Neuronal stem cell (in vitro differentiated cells): ENCODE results near the gene S1PR3.

ENCODE experiments used
- DNase-seq: peaks from one replicate; pipeline ENCODE4 v3.0.0-alpha.2; 2013; ENCODE audit warnings: low spot score
- H2AFZ ChIP-seq: one replicate; pipeline ENCODE4 v1.6.1; 2013; ENCODE audit warnings: mild to moderate bottlenecking, low read length, inconsistent platforms
- H2AK5ac ChIP-seq: 2 replicates; pipeline ENCODE4 v1.6.1; 2013; ENCODE audit warnings: low read depth, mild to moderate bottlenecking, inconsistent platforms, low read length, moderate library complexity, mixed read lengths
- H2BK120ac ChIP-seq: 2 replicates; pipeline ENCODE4 v1.6.1; 2013; ENCODE audit warnings: low read depth, mild to moderate bottlenecking, inconsistent platforms, low read length, moderate library complexity, mixed read lengths
- H2BK12ac ChIP-seq: one replicate; pipeline ENCODE4 v1.6.1; 2013; ENCODE audit warnings: low read length, inconsistent platforms
- H2BK15ac ChIP-seq: 2 replicates; pipeline ENCODE4 v1.6.1; 2013; ENCODE audit warnings: mild to moderate bottlenecking, low read length, inconsistent platforms, mixed read lengths
- H2BK5ac ChIP-seq: one replicate; pipeline ENCODE4 v1.6.1; 2013; ENCODE audit warnings: inconsistent platforms, mild to moderate bottlenecking, low read length, moderate library complexity
- H3K14ac ChIP-seq: one replicate; pipeline ENCODE4 v1.6.1; 2013; ENCODE audit warnings: low read length, inconsistent platforms
- H3K18ac ChIP-seq: 2 replicates; pipeline ENCODE4 v1.6.1; 2013; ENCODE audit warnings: low read length, inconsistent platforms
- H3K23ac ChIP-seq: 2 replicates; pipeline ENCODE4 v1.6.1; 2013; ENCODE audit warnings: low read depth, mild to moderate bottlenecking, mixed read lengths, low read length, inconsistent platforms; ENCODE audit not compliant: poor library complexity
- H3K27ac ChIP-seq: replicated peaks from 3 replicates; pipeline ENCODE4 v1.5.1; 2013; ENCODE audit warnings: low read length, inconsistent platforms
- H3K27me3 ChIP-seq, 3 experiments: 2 replicates each; pipeline ENCODE4 v1.6.1; 2013; ENCODE audit warnings: low read length in 3 of 3, mild to moderate bottlenecking in 2 of 3, inconsistent platforms in 1 of 3, low read depth in 1 of 3, mixed read lengths in 1 of 3, moderate library complexity in 1 of 3; ENCODE audit not compliant: control insufficient read depth in 3 of 3, insufficient read depth in 3 of 3
- H3K36me3 ChIP-seq, 2 donors: replicated peaks in 1 of 2; 2 replicates each; pipeline ENCODE4 v1.6.1; 2013; ENCODE audit warnings: low read length in 2 of 2; ENCODE audit not compliant: control insufficient read depth in 2 of 2, insufficient read depth in 2 of 2
- H3K4ac ChIP-seq: 2 replicates; pipeline ENCODE4 v1.6.1; 2013; ENCODE audit warnings: inconsistent platforms, mild to moderate bottlenecking, low read length, moderate library complexity
- H3K4me1 ChIP-seq, 2 donors: 1 replicate in 1 of 2; 2 replicates in 1 of 2; pipeline ENCODE4 v1.6.1; 2013; ENCODE audit warnings: low read length in 2 of 2, low read depth in 1 of 2; ENCODE audit not compliant: control insufficient read depth in 2 of 2, insufficient read depth in 1 of 2
- H3K4me2 ChIP-seq: one replicate; pipeline ENCODE4 v1.6.1; 2013; ENCODE audit warnings: mild to moderate bottlenecking, low read length, inconsistent platforms; ENCODE audit not compliant: insufficient read depth, poor library complexity, severe bottlenecking
- H3K4me3 ChIP-seq, 2 donors: 2 replicates each; pipeline ENCODE4 v1.5.1; 2013; ENCODE audit warnings: low read length in 2 of 2, mild to moderate bottlenecking in 2 of 2, inconsistent platforms in 1 of 2, moderate library complexity in 1 of 2
- H3K79me1 ChIP-seq: one replicate; pipeline ENCODE4 v1.6.1; 2013; ENCODE audit warnings: low read depth, mild to moderate bottlenecking, inconsistent platforms, low read length, moderate library complexity
- H3K9ac ChIP-seq: one replicate; pipeline ENCODE4 v1.6.1; 2013; ENCODE audit warnings: mild to moderate bottlenecking, low read depth, low read length, inconsistent platforms; ENCODE audit not compliant: poor library complexity
- H3K9me3 ChIP-seq, 2 donors: replicated peaks in 1 of 2; 2 replicates each; pipeline versions ENCODE3 to v1.6.1; 2013; ENCODE audit warnings: low read length in 2 of 2, mild to moderate bottlenecking in 2 of 2, inconsistent platforms in 1 of 2, low read depth in 1 of 2, mixed read lengths in 1 of 2, moderate library complexity in 1 of 2; ENCODE audit not compliant: control insufficient read depth in 2 of 2, insufficient read depth in 1 of 2
- H4K8ac ChIP-seq: one replicate; pipeline ENCODE4 v1.6.1; 2013; ENCODE audit warnings: low read depth, mild to moderate bottlenecking, inconsistent platforms, low read length, moderate library complexity
- H4K91ac ChIP-seq: one replicate; pipeline ENCODE4 v1.6.1; 2013; ENCODE audit warnings: low read length, low read depth, mild to moderate bottlenecking, inconsistent platforms; ENCODE audit not compliant: poor library complexity
- WGBS, 2 donors: extraction: QIAGEN DNeasy Blood & Tissue Kit; methylation state at CpG; one replicate each; pipeline ENCODE4 v1.1.7; 2013; ENCODE audit warnings: missing lambda C conversion rate in 2 of 2, mixed read lengths in 1 of 2; ENCODE audit not compliant: insufficient read length in 2 of 2, insufficient replicate concordance in 1 of 2; ENCODE audit errors: extremely low coverage in 2 of 2; 5-methylcytosine and 5-hydroxymethylcytosine counted together

Gene S1PR3

GRCh38 chr9:88960632-88961031 lies 30.6 kb upstream of the S1PR3 start:
- Histone ChIP-seq H3K4me1 (peaks cover 0 to 4% of the 10 kb centered on the region in 2 donors), H3K4ac (no peak overlapping the region), H3K4me2 (no peak overlapping the region), H4K8ac (no peak overlapping the region), H2AFZ (no peak overlapping the region), H3K27me3 (no peaks in the 10 kb centered on the region), H3K36me3 (no peaks in the 10 kb centered on the region), H3K14ac (no peak overlapping the region), H2BK5ac (no peak overlapping the region), H3K27ac (no peak overlapping the region), H2BK12ac (no peak overlapping the region), H3K79me1 (peaks cover 3% of the 10 kb centered on the region), H2BK15ac (peak overlapping the region; percentile 19), H2AK5ac (no peak overlapping the region), H3K4me3 (no peak overlapping the region), H3K18ac (no peak overlapping the region), H4K91ac (no peak overlapping the region), H3K9me3 (peaks cover 2 to 5% of the 10 kb centered on the region in 2 donors), H3K23ac (no peak overlapping the region), H3K9ac (no peak overlapping the region), H2BK120ac (no peak overlapping the region)
- WGBS, 2 donors, result no CpG with 5 or more reads among the region's 3 CpGs
- DNase-seq, result no peak

- peaks cover 0 to 4% (median 4%) of the 10 kb centered on the region in 3 experiments for H3K27me3 ChIP-seq
- no peak overlapping the region for H3K14ac ChIP-seq
- no peak for DNase-seq
- H3K79me1 ChIP-seq, result peaks cover 3% of the 10 kb centered on the region
- H3K9ac ChIP-seq, result no peak overlapping the region
- no peak overlapping the region for H2BK15ac ChIP-seq
- H4K8ac ChIP-seq, result no peak overlapping the region
- no peak overlapping the region for H3K4me3 ChIP-seq
- no peak overlapping the region for H4K91ac ChIP-seq
- H2BK120ac ChIP-seq, result no peak overlapping the region
- H3K4me1 ChIP-seq, result peaks cover 0 to 9% of the 10 kb centered on the region in 2 donors
- H2AFZ ChIP-seq, result no peak overlapping the region
- H3K18ac ChIP-seq, result no peak overlapping the region
- H2AK5ac ChIP-seq, result no peak overlapping the region
- H2BK12ac ChIP-seq, result no peak overlapping the region
- H3K4me2 ChIP-seq, result no peak overlapping the region
- peaks cover 2 to 4% of the 10 kb centered on the region in 2 donors for H3K9me3 ChIP-seq
- H2BK5ac ChIP-seq, result no peak overlapping the region
- H3K23ac ChIP-seq, result no peak overlapping the region
- no CpG with 5 or more reads among the region's 8 CpGs for WGBS, 2 donors
- no peak overlapping the region for H3K4ac ChIP-seq
- H3K36me3 ChIP-seq, result no peaks in the 10 kb centered on the region
- H3K27ac ChIP-seq, result no peak overlapping the region
These were observed 25.8 kb upstream of the S1PR3 start for GRCh38 chr9:88965473-88965872.

DNA sequence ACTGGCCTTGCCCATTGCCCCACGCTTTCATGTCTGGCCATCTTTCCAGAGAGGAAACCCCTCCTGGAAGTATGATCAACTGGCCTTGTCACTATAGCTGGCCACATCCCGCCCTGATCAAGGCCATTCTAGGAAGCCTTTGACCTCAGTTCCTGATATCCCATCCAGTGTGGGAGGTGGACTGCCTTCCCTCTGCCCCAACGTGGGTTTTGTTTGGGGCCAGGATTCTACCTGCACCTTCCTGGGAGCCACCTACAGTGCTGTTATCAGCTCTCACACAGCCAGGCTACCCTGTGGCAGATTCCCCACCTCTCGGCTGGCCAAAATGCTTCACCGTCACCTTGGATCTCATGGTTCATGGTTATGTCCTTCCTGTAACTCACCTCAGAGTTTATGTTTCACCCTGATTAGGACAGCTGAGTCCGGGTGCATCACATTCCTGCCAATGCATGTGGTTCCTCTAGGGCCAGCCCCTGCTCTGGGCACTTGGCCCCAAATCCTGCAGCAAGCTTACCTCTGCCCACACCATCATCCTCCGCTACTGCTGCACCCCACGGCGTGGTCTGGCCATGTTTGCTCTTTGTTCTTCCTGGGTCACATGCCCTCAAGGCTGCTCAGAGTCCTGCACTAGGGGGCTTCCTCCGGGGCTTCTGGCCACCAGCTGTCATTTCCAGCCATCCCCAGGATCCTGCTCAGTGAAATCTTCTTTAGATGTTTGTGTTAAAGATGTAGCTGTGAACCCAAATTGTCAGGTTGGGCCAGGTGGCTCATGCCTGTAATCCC lies 24.2 kb upstream of the S1PR3 start:
- H2AK5ac ChIP-seq, result no peak overlapping the region
- peaks cover 8 to 16% of the 10 kb centered on the region in 2 donors for H3K4me1 ChIP-seq
- H4K91ac ChIP-seq, result no peak overlapping the region
- no peak overlapping the region for H3K4me3 ChIP-seq
- H3K79me1 ChIP-seq, result no peaks in the 10 kb centered on the region
- H2BK5ac ChIP-seq, result no peak overlapping the region
- no peak overlapping the region for H3K9ac ChIP-seq
- H4K8ac ChIP-seq, result no peak overlapping the region
- H3K14ac ChIP-seq, result peak overlapping the region; percentile 63
- peaks cover 0 to 4% (median 4%) of the 10 kb centered on the region in 3 experiments for H3K27me3 ChIP-seq
- no peak overlapping the region for H2BK12ac ChIP-seq
- H2BK120ac ChIP-seq, result no peak overlapping the region
- WGBS, 2 donors, result no CpG with 5 or more reads among the region's 10 CpGs
- DNase-seq, result no peak
- no peak overlapping the region for H2AFZ ChIP-seq
- H3K27ac ChIP-seq, result no peak overlapping the region
- H3K9me3 ChIP-seq, result peaks cover 0 to 5% of the 10 kb centered on the region in 2 donors
- H3K4me2 ChIP-seq, result no peak overlapping the region
- H2BK15ac ChIP-seq, result no peak overlapping the region
- H3K18ac ChIP-seq, result peak overlapping the region; percentile 45
- H3K36me3 ChIP-seq, result no peaks in the 10 kb centered on the region
- no peak overlapping the region for H3K23ac ChIP-seq
- no peak overlapping the region for H3K4ac ChIP-seq

DNA sequence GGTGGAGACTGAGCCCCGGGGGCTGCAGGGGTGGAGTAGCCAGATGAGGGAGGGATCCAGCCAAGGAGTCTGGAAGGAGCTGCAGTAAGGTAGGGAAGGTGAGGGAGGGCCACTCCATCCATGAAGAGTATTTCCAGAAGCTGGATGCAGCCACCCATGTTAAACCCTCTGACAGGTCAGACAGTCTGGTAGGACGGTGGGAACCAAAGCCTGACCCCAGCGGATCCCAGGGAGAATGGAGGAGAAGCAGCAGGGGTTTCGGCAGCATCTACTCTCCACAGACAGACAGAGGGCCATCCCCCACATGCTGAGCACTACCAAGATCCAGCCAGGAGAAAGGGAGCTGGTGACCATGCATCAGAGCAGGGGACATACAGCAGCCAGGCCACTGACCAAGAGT lies 22.5 kb upstream of the S1PR3 start:
- Histone ChIP-seq H3K79me1 (no peaks in the 10 kb centered on the region), H3K27me3 (peaks cover 0 to 9% (median 4%) of the 10 kb centered on the region in 3 experiments), H2BK120ac (no peak overlapping the region), H4K8ac (no peak overlapping the region), H4K91ac (no peak overlapping the region), H3K9me3 (peaks cover 0 to 14% of the 10 kb centered on the region in 2 donors), H2BK15ac (no peak overlapping the region), H3K23ac (no peak overlapping the region), H3K14ac (no peak overlapping the region), H3K4me2 (no peak overlapping the region), H2AK5ac (no peak overlapping the region), H3K36me3 (peaks cover 0 to 2% of the 10 kb centered on the region in 2 donors), H3K4ac (no peak overlapping the region), H3K18ac (peak overlapping the region; percentile 33), H3K9ac (no peak overlapping the region), H3K4me1 (peaks cover 8 to 16% of the 10 kb centered on the region in 2 donors), H2BK5ac (no peak overlapping the region), H3K27ac (no peak overlapping the region), H2BK12ac (no peak overlapping the region), H2AFZ (no peak overlapping the region), H3K4me3 (no peak overlapping the region)
- no CpG with 5 or more reads among the region's 4 CpGs for WGBS, 2 donors
- DNase-seq, result no peak
